ENCODE results near the gene SPEN. TPM values are rescaled to one million over a fixed set of nuclear protein-coding genes. Genes with fewer than 3 reads are reported as not detected.

SPEN gene
- total RNA-seq, 2 donors from 2014 or later = 27.8 to 36.5 TPM

DNA sequence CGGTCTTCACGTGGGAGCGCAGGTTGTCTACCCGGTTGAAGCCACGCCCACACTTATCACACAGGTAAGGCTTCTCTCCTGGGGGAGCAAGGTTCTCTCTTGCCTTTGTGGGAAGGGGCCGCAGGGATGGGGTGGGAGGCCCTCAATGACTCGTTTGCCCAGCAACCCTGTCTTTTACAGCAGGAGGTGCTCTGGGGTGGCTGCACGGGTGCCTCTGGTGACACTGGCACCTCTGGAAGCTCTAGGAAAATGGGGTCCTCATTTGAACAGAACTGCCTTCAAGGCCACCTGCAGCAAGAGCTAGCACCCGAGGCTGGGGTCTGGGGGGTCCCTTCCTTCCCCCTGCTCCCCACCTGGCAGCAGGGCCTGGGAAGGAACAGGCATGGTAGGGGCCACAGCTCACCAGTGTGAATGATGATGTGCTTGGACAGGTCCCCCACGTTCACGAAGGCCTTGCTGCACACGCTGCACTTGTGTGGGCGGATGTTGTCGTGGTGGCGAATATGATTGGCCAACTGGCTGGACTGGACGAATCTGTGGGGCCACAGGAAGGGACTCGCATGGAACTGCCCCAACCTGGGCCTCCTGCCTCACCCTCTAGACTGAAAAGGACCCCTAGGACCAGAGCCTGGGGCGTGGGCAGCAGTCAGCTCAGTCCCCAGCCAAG, 95.3 kb downstream of the SPEN start:
- ATAC-seq (no peak), DNase-seq (no peak)
- intact Hi-C loops (cut with DNase I) = no loop called here

DNA sequence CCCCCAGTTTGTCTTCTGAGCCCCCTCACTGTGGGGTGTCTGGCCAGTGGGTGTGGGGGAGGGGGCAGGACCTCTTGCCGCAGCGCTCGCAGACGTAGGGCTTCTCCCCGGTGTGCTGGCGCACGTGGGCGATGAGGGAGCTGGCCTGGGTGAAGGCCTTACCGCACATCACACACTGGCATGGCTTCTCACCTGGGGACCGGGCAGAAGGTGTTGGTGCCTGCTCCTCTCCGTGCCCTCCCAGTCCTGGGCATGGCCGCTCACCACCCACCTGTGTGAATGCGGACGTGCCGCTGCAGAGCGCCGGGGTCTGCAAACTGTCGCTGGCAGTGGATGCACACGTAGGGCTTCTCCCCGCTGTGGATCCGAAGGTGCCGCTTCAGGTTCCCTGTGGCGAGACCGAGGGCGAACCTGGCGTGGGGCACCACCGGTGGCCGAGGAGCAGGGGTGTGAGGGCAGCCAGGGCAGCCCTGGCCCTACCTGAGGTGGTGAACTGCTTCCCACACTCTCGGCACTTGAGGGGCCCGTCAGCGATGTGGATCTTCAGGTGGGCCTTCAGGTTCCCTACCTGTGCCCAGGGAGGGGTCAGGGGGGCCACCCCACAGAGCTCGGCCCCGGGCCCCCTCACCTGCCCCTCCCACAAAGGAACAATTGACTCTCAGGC, 96.0 kb downstream of the SPEN start:
- DNase-seq (no peak), ATAC-seq (no peak)
- intact Hi-C loops (cut with DNase I) = no loop called here

DNA sequence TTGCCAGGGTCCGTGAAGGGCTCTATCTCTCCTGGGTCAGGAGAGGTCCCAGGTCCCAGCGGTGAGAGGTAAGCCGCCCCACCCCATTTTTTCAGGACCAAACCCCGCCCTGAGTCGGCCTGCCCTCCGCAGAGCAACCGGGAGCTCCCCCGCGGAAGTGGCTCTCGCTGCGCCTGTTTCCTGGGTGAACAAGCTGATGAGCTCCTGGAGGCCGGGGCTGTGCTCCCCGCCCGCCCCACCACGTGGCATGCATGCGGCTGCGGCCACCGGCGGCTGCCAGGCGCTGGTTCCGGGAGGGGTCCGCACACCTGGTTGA, 96.4 kb downstream of the SPEN start:
- intact Hi-C loops (cut with DNase I) = no loop called here
- DNase-seq (no peak), ATAC-seq (no peak)

DNA sequence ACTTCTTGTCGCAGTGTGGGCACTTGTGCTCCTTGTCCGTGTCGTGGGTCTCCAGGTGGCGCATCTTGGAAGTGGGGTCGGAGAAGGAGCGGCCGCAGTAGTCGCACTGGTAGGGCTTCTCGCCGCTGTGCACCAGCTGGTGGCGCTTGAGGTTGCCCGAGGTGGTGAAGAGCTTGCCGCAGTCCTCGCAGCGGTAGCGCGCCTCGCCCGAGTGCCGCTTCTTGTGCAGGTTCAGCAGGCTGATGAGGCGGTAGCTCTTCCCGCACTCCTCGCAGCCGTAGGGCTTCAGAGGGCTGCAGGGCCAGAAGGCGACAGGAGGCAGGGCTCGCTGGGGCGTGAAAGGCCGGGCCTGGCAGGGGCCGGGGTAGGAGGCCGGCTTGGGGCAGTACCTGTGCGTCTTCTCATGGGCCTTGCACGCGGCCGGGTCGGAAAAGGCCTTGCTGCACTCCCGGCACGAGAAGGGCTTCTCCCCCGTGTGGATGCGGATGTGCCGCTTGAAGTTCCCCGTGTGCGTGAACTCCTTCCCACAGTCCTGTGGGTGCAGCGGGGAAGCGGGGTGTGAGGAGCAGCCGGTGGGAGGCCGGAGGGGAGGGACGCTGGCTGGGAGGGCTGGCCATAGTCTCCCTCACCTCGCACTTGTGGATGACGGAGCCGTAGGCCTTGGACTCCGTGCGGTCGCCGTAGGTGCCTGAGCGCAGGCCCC, 97.0 kb downstream of the SPEN start:
- intact Hi-C loops (cut with DNase I) = no loop called here
- no peak for DNase-seq

DNA sequence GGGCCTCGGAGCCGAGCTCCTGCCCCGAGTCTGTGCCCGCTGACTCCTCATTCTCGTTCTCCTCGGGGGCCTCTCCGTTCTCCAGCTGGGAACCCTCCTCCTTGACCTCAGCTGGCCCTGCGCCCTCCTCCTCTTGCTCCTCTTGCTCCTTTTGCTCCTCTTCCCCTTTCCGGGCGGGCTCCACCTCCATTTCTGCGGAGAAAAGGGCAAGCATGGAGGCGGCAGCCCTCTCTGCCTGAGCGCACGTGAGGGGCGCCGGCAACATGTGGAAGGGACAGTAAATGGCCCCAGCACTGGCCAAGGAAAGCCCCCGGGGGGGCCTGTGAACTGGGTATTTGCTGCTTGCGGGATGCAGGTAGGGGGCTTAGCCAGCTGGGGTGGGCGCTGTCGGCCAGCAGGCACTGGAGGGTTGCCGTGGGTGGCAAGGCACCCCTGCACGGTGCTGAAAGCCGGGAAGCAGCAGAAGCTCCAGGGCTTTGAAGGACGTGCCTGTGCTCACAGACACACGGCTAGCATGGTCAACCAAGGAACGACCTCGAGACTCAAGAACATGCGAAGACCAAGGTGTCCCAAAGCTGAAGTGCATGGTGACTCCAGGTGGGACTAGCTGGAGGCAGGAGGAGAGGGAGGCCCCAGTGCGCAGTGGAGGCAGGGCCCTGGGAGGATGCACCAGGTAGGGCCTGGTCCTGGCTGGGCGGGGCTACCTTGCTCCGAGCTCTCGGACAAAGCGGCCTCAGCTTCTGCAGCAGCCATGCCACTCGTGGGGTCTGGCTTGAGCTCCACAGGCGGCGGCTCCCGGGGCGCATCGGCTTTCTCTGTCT, 97.7 kb downstream of the SPEN start:
- ATAC-seq (no peak), DNase-seq (no peak)
- intact Hi-C loops (cut with DNase I) = no loop called here

More for the DNA sequence above, 97.0 kb downstream of the SPEN start:
- no peak for ATAC-seq

DNA sequence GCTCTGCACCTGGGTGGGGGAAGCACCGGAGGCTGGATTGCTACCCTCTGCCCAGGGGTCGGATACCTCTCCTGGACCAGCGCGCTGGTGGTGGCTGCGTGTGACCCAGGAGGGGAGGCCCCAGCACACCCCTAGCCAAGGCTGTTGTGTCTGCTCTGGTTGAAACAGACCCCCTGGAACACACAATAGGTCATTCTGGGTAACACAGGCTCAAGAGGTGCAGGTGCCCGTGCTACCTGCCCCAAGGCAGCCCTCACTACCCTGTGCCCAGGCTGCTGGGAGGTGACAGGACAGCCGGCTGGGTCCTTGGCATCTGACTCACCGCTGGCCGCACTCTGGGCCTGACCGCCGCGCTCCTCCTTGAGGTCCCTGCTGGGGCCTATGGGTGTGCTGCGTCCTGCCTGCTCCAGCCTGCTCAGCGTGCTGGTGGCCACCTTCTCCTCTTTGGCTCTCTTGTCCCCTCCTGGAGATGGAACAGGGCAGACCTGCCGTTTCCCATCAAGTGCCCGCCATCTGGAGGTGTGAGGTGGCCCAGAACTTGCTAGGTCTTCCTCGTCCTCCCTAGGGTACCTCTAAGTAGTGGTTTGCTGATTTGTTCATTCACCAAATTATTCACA, 98.4 kb downstream of the SPEN start:
- intact Hi-C loops (cut with DNase I) = no loop called here
- DNase-seq = no peak
- ATAC-seq = no peak

DNA sequence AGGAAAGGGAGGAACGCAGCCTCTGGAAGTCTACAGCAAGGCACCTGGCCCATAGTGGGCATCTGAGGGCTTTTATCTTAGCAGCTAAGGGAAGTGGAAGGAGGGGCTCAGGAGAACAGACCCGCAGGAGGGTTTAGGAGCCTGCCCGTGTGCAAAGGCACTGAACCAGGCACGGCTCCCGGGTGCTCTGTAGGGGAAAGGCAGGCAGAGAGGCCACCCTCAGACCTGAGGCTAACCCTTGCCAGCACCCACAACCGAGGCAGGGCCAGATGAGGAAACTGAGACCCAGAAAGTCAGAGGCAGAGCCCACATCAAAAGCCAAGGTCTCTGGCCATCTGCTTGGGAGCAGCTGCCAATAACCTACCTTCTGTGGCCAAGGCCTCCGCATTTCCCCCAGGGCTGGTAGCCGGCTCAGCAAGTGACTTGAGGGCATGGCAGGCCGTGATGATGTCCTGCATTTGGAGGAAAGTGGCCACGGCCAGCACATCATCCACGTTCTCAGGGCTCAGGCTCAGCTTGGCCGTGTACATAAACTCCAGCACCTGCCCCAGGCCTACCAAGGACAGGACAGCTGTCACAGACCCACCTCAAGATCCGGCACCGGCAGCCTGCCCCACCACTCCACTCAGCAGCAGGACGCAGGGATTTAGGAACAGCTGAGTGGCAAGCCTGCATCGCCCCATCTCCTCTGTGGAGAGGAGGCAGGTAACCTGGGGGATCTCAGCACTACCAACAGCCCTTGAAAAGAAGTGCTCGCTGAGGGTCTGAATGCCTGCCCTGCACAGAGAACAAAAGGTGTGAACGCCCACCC, 99.3 kb downstream of the SPEN start:
- no peak for DNase-seq
- no peak for ATAC-seq
- intact Hi-C loops (cut with DNase I) = no loop called here

DNA sequence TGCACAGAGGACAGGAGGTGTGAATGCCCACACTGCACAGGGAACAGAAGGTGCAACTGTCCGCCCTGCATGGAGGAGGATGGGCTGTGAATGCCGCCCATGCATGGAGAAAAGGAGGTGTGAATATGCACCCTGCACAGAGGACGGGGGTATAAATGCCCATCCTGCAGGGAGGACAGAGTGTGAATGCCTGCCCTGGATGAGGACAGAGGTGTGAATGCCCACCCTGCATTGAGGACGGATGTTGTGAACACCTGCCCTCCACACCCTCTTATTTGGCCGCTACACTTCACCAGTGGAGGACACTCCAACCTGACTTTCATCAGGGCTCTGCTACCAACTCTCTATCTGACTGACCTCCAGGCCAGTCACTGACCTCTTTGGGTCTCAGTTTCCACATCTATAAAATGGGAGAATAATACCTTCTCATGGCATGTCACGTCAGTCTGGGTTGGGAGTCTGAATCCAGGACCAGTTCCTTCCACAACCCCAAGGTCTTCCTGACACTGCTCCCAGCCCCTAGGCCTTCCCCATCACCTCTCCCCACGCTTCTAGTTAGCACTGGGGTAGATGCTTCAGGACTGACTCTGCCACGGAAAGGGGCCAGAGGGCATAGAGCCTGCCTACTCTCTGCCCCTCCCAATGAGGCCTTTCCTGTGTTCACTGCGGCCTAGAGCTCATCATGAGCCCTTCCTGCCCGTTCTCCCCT, 100.0 kb downstream of the SPEN start:
- ATAC-seq = no peak
- no peak for DNase-seq
- intact Hi-C loops (cut with DNase I) = no loop called here

DNA sequence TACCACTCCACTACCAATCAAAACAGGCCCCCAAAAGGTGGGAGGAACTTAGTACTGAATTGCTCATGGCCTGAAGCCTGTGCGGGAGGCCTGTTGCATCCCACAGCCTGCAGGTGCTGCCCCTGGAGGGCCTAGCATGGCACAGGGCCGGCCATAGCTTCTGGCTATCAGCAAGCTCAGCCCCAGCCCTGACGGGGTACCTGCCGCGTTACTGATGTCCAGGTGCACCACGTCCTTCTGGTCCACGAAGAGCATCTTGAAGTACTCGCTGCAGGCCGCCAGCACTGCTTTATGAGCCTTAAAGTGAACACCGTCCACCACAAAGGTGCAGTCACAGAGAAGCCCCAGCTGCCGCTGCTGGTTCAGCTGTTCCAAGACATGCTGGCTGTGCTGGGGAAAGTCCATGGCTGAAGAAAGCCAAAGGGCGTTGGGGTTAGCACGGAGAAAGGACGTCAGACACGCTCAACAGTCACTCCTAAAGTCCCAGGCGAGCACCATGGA, 100.6 kb downstream of the SPEN start:
- ATAC-seq (no peak), DNase-seq (peak; percentile 45)
- intact Hi-C loops (cut with DNase I) = no loop called here

DNA sequence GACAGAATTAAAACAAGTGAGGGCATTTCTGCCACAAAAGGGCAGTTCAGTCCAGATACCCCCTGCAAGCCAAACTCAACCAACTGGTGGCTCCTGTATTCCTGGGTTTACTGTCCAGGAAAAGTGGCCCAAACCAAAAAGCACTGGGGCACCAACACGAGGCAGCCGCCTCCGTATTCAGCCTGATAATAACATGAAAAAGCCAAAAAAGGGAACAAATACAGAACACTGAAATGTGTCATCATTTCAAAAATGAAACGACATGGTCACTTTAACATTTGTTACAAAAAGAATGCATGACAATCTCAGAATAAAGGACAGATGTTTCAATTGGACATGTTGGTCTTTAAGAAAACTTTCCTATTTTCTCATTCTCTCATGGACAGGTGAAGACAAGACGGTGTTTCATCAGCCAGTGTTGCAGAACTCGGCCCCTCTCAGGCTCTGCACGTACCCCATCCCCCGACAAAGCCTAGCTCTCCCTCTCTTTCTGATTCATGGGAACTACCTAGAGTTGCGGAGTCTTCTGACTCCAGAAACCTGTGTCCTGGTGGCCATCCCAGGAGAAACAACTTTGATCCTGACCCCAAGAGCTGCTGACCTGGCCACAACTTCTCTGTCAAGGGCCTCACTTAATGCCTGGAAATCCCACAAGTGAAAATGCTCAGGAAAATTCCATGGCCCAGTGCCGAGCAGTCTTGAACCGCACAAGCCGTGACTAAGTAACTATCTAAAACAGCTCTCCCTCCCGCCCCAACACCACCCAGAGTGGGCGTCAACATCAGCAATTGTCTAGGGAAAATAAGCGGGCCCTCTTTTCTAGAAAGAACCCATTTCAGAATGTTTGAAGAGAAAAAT, 101.3 kb downstream of the SPEN start:
- intact Hi-C loops (cut with DNase I) = no loop called here
- ATAC-seq (peak; percentile 54 to 76), DNase-seq (peak; percentile 90)

DNA sequence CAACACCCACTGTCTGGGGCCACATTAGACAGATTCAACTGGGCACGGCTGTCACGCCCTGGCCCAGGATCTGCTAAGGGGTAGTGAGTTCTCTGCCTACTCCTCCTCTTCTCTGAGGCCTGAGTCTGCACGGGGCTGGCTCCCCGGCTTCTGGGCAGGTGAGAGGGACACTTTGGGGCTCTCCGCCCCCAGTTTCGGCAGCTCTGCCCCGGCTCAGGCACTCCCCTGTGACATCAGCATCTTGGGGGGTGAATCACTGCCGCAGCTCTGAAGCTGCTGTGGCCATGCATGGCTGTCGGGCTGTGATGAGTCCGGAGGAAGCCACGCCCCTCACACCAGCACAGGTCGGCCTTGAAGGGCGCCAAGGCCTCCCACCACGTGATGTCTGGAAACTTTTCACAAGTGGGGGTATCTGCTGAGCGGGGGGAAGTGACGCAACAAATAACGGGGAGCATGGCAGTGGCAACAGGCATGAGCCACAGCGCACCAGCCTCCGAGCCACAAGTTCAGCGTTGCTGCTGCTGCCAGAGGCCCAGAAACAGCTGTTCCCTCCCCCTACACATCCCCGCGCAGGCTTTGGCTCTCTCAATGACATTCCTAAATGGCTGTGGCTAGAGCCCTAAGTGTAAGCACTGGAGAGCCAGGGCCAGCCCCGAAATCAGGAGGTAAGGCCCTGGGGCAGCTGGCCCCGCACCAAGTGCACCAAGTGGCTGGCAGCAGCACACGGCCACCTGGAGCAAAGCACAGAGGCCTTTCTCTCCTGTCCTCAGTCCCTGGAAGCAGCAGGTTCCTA, 102.1 kb downstream of the SPEN start:
- DNase-seq = peak; percentile 95
- intact Hi-C loops (cut with DNase I) = no loop called here
- ATAC-seq = peak; percentile 85 to 89

DNA sequence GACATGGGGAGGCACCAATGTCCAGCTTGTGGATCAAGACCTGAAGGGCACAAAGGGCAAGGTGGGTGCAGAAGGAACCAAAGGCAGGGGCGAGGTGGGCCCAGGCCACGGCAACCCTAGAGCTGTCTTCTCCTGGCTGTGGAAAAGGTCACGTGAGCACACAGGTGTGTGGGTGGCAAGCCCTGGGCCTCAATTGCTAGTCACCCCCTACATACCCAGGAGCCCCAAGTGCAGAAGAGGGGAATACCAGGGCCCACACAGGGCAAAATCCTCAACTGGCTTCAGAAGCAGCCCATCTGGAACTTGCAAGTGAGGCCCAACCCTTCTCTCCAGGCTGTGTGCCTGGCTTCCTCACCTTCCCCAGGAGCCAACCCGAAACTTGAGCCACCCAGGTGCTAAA, 102.8 kb downstream of the SPEN start:
- no peak for ATAC-seq
- no peak for DNase-seq
- intact Hi-C loops (cut with DNase I) = no loop called here

DNA sequence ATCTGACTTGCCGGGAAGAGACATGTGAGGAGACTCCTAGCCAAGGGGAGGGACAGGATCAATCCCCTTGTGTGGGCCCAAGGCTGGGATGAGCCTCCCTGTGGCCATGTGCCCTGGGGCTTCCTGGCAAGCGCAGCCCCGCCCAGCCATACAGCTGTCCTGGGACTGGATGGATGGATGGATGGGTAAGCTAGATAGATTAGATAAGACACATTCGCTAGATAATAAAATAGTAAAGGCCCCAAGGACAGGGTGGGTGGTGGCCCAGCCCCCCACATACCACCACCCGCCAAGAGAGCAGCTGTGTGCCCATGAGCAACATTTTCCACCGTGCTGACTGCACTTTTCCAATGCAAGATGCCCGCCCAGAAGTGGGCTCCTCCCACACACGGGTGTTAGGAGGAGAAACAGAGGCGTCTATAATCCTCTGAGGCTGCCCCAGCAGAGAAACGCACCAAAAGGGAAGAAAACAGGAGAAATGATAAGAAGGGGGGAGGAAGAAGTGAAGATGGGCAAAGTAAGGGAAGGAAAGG, 103.3 kb downstream of the SPEN start:
- DNase-seq = peak; percentile 82

DNA sequence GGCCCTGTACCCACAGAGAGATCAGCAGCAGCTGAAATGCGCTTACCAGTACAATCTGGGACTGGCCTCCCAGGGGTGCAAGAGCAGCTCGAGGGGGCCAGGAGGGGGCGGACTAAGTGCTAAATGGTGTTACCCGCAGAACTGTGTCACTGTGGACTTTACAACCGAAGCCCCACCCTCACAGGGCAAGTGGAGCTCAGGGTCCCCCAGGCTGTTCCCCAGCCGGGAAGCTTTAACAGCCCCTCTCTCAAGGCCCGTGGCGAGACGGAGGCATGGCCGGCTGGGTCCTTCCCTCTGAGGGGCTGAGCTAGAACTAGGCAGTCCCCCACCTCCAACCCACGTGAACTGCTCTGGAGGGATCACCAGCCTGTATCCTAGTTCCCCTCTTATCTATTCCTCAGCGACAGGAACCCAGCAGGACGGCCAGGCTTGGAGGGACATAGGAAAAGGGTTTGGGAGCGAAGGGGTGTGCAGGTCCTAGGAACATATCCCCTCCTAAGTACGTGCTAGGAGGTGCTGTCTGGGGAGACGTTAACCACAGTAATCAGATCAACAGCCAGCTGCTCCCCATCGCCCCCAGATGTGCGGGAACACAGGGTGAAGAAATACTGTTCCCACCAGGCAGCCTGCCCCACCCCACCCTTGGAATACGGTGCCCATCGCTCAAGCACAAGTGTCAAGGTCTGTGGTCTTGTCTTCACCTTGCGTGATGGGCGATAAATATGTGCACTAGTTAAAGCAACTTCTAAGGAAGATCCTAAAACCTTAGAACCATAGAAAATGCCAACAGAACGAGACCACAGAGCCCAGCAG, 104.0 kb downstream of the SPEN start:
- DNase-seq = no peak
- no peak for ATAC-seq
- intact Hi-C loops (cut with DNase I) = no loop called here

More for the DNA sequence above, 103.3 kb downstream of the SPEN start:
- intact Hi-C loops (cut with DNase I) = no loop called here
- peak in 1 of 2 donors; percentile 17 for ATAC-seq
